Esophagus (tissue), 2 donors: ENCODE data around the gene TMEM131L. TPM values are rescaled to one million over a fixed set of nuclear protein-coding genes. Genes with fewer than 3 reads are reported as not detected.

Experiments
- H3K27ac ChIP-seq, 2 donors: one replicate each; pipeline ENCODE4 v1.5.1; 2013; ENCODE audit warnings: low read depth in 2 of 2, mild to moderate bottlenecking in 2 of 2, inconsistent platforms in 1 of 2, low read length in 1 of 2, moderate library complexity in 1 of 2
- H3K27me3 ChIP-seq, 2 donors: one replicate each; pipeline ENCODE4 v1.6.1; 2013; ENCODE audit warnings: low read length in 2 of 2, control low read depth in 1 of 2, mild to moderate bottlenecking in 1 of 2; ENCODE audit not compliant: insufficient read depth in 2 of 2, control insufficient read depth in 1 of 2
- H3K36me3 ChIP-seq, 2 donors: one replicate each; pipeline ENCODE4 v1.6.1; 2013; ENCODE audit warnings: low read length in 1 of 2; ENCODE audit not compliant: control insufficient read depth in 2 of 2, insufficient read depth in 2 of 2
- H3K4me1 ChIP-seq, 2 donors: one replicate each; pipeline ENCODE4 v1.6.1; 2013; ENCODE audit warnings: low read length in 1 of 2; ENCODE audit not compliant: control insufficient read depth in 2 of 2, insufficient read depth in 2 of 2
- H3K4me3 ChIP-seq, 2 donors: one replicate each; pipeline ENCODE4 v1.5.1; 2013; ENCODE audit warnings: low read length in 2 of 2, mild to moderate bottlenecking in 2 of 2, low read depth in 1 of 2, moderate library complexity in 1 of 2
- H3K9me3 ChIP-seq, 2 donors: one replicate each; pipeline ENCODE4 v1.6.1; 2013; ENCODE audit warnings: mild to moderate bottlenecking in 2 of 2, low read depth in 1 of 2, low read length in 1 of 2, moderate library complexity in 1 of 2; ENCODE audit not compliant: control insufficient read depth in 2 of 2, insufficient read depth in 1 of 2
- WGBS, 2 donors: extraction: QIAGEN DNeasy Blood & Tissue Kit; methylation state at CpG; one replicate each; pipeline ENCODE4 v1.1.7; 2013; 5-methylcytosine and 5-hydroxymethylcytosine counted together
- polyA plus RNA-seq, 2 donors: library from polyadenylated mRNA; stranded (reverse); fragments of 200-250 nt; gene quantifications; one replicate each; pipeline ENCODE4 v1.2.3, GENCODE V29; 2013
- donor health status: healthy with polysubstance abuse.
- donor health status: Bipolar disorder and iron deficiency.

Gene TMEM131L
- polyA plus RNA-seq, 2 donors = 3.4 to 4.0 TPM

DNA sequence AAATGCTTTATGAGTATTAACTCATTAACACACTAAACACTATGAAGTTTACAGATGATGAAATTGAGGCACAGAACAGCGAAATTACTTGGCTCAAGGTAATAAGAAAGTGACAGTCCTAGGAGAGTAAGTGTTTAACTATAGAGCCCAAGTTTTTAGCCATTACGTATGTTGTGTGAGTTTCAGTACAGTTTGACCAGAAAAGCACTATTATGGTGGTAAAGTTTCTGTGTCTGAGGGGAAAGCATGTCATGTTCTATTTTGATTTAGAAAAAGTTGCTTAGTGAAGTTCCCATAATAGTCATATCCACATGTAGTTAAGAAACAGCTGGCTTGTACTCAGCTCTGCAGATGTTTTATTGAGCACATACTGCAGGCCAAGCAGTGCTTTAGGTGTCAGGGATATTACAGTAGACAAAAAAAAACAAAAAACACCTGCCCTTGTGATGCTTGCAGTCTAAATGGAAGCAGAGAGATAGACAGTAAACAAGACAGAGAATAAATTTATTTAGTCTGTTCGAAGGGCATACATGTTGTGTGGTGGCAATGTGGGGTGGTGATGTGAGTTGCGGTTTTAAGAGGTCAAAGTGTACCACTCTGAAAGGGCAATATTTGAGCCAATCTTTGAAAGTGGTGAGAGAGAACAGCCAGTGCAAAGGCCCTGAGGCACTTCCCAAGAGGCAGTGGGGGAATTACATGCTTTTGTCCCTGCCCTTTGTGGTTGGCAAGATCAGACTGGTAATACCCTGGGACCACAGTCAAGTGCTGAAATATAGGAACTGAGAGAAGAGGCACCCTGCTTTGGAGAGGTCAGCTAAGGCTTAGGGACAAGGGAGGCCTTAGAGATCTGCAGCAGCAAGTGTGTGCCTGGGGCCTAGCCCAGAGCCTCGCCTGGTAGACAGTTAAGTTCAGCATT is 6.2 kb downstream of the TMEM131L start:
- Histone ChIP-seq H3K4me1 (peaks cover under 1 to 16% of the 10 kb centered on the region in 2 donors), H3K27me3 (no peaks in the 10 kb centered on the region), H3K4me3 (no peak overlapping the region), H3K9me3 (no peaks in the 10 kb centered on the region), H3K36me3 (peaks cover 0 to 10% of the 10 kb centered on the region in 2 donors), H3K27ac (no peak overlapping the region)
- WGBS, 2 donors = 88 to 90% methylated on average over 5 of the region's 5 CpGs

DNA sequence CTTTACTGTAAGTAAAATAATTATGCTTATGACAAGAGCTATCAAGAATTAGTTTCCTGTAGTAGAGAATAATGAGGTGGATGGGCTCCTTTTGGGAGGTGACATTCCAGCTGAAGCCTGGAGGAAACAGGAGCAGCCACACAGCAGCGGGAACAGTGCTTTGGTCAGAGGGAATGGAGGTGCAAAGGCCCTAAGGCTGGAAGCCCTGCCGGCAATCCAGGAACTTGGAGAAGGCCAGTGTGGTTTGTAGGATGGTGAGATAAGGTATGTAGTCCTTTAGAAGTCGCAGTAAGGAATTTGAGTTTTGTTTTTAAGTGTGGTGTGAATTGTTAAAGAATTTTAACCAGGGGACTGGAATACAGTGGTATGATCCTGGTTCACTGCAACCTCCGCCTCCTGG is 8.1 kb downstream of the TMEM131L start:
- H3K4me1 ChIP-seq = peaks cover 0 to 16% of the 10 kb centered on the region in 2 donors
- no peak overlapping the region for H3K27ac ChIP-seq
- no peaks in the 10 kb centered on the region for H3K27me3 ChIP-seq
- no peak overlapping the region for H3K4me3 ChIP-seq
- WGBS, 2 donors = 92 to 96% methylated on average over 4 of the region's 4 CpGs
- H3K9me3 ChIP-seq = no peaks in the 10 kb centered on the region
- peaks cover 0 to 10% of the 10 kb centered on the region in 2 donors for H3K36me3 ChIP-seq

DNA sequence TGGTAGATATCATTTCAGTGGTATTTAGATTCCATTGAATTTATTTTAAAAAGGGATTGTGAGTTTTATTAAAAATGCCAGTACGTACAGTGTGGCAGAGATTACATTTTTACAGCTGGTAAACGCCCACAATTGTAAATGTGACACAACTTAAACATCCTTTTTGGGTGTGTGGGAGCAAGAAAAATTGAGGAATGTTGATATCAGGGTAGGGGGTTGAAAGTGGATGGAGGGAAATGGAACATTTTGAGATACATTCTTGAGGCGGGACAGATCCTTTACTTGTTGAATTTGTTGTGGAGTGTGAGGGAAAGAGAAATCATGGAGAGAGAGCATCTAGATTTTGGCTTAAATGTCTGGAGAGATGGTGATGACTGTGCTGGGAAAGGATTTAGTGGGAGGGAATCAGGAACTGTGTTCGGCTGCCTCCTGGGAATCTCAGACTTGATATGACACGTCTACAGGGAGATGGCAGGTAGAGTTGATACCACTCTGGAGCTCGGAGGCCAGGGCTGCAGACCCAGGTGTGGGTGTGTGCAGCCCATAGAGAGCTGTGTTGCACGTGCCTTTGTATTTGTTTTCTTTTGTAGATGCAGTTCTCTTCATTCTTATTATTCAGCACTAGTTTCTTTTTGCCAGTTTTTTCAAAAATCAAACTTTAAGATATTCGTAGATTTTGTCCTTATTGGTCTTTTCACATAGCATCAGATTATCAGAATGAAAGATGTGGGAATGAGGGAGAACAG is 10.8 kb downstream of the TMEM131L start:
- Histone ChIP-seq H3K4me1 (peaks cover 0 to 7% of the 10 kb centered on the region in 2 donors), H3K36me3 (peaks cover 0 to 12% of the 10 kb centered on the region in 2 donors), H3K27ac (no peak overlapping the region), H3K9me3 (no peaks in the 10 kb centered on the region), H3K4me3 (no peak overlapping the region), H3K27me3 (no peaks in the 10 kb centered on the region)
- WGBS, 2 donors = 57 to 71% methylated on average over 8 of the region's 8 CpGs

DNA sequence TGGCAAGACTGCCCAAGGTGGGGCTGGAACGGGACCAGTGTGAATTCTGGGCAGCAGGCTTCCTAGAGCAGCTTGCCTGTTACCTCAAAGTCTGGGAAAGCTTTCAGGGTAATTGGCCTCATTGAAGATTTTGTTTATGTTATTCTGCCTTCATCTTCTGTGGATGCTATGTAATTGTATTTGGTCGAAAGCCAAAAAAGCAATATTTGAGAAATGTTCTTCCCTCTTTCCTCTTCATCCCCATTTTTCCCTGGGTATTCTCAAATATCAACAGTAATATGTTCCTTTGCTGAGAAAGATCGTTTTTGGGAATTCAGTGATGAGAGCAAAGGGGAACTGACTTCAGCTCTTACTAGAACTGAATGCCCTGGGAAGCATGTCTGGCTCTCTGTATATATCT is 12.9 kb downstream of the TMEM131L start:
- 63 to 71% methylated on average over 3 of the region's 3 CpGs for WGBS, 2 donors

DNA sequence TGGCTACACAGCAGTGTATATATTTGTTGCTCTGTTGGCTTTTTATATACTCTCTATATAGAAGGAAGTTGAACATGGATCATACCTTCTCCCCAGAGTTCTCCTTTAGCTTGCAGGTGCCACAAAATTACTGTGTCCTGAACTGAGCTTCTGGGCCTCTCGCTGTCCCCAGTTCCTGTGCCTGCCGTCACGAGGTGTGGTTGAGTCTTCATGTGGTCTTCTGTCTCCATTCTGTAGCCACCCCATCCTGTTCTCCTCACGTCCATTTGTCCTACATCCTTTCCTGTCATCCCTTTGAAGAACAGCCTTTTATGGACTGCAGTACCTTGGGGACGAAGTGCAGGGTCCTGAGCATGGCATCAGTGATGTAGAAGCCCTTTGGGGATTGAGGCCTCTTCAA is 14.5 kb downstream of the TMEM131L start:
- H3K27me3 ChIP-seq = no peaks in the 10 kb centered on the region
- H3K4me3 ChIP-seq = no peak overlapping the region
- peaks cover 0 to 3% of the 10 kb centered on the region in 2 donors for H3K36me3 ChIP-seq
- peaks cover 0 to 2% of the 10 kb centered on the region in 2 donors for H3K4me1 ChIP-seq
- H3K27ac ChIP-seq = no peak overlapping the region
- no peaks in the 10 kb centered on the region for H3K9me3 ChIP-seq
- 86 to 92% methylated on average over 5 of the region's 5 CpGs for WGBS, 2 donors

More for the DNA sequence above, 12.9 kb downstream of the TMEM131L start:
- H3K4me1 ChIP-seq = peaks cover 0 to 2% of the 10 kb centered on the region in 2 donors
- no peak overlapping the region for H3K27ac ChIP-seq
- H3K36me3 ChIP-seq = peaks cover 0 to 9% of the 10 kb centered on the region in 2 donors
- no peaks in the 10 kb centered on the region for H3K9me3 ChIP-seq
- H3K4me3 ChIP-seq = no peak overlapping the region
- H3K27me3 ChIP-seq = no peaks in the 10 kb centered on the region

DNA sequence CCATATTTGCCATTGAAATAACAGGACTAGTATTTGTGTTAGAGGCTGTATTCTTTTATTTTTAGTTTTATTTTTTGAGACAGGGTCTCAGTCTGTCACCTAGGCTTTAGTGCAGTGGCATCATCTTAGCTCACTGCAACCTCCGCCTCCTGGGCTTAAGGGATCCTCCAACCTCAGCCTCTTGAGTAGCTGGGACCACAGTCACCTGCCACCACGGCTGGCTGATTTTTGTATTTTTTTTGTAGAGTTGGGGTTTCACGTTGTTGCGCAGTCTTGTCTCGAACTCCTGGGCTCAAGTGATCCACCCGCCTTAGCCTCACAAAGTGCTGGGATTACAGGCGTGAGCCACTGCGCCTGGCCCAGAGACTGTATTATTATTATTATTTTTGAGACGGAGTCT is 15.3 kb downstream of the TMEM131L start:
- Histone ChIP-seq H3K9me3 (no peaks in the 10 kb centered on the region), H3K27me3 (no peaks in the 10 kb centered on the region), H3K4me1 (peaks cover 0 to 2% of the 10 kb centered on the region in 2 donors), H3K4me3 (no peak overlapping the region), H3K27ac (no peak overlapping the region), H3K36me3 (peaks cover 0 to 3% of the 10 kb centered on the region in 2 donors)
- 96 to 97% methylated on average over 9 of the region's 9 CpGs for WGBS, 2 donors

DNA sequence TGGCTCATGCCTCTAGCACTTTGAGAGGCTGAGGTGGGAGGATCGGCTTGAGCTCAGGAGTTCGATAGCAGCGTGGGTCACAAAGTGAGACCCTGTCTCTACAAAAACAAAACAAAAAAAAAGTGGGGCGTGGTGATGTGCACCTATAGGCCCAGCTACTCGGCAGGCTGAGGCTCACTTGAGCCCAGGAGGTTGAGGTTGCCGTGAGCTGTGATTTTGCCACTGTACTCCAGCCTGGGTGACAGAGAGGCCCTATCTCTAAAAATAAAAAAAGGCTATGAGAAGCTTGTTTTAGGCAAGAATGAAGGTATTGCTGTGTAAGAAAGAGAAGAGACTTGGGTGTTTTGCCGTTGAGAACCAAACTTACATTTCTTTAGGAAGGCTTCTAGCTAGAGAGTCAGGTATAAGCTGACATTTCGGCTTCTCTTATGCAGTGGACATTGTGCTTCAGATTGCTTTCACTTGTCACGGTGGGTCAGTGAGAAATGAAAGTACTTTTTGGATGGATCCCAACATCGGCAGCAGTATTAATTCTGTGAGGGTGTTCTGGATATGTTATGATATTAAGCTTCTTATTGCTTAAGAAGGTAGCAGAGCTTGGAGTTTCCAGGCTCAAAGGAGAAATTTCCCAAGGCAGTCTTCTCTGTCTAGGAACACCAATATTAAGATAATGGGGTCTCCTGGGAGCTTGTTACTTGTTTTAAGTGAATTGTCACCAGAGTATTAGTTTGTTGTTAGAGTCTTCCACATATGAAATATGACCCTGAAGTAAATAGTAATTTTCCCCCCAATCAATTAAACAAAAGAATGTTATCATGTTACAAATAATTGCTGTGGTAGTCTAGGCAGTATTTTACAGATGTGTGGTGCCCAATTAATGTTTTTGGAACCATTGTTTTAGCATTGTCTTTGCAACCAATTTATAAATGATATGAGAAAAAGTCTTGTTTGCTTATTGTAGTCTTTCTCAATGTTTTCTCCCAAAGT is 17.6 kb downstream of the TMEM131L start:
- H3K4me3 ChIP-seq = no peak overlapping the region
- H3K4me1 ChIP-seq = peaks cover 12 to 19% of the 10 kb centered on the region in 2 donors
- H3K27me3 ChIP-seq = no peaks in the 10 kb centered on the region
- H3K9me3 ChIP-seq = no peaks in the 10 kb centered on the region
- peak overlapping the region; percentile 38 to 52 for H3K27ac ChIP-seq
- peaks cover 0 to 3% of the 10 kb centered on the region in 2 donors for H3K36me3 ChIP-seq
- WGBS, 2 donors = 63 to 69% methylated on average over 10 of the region's 10 CpGs

DNA sequence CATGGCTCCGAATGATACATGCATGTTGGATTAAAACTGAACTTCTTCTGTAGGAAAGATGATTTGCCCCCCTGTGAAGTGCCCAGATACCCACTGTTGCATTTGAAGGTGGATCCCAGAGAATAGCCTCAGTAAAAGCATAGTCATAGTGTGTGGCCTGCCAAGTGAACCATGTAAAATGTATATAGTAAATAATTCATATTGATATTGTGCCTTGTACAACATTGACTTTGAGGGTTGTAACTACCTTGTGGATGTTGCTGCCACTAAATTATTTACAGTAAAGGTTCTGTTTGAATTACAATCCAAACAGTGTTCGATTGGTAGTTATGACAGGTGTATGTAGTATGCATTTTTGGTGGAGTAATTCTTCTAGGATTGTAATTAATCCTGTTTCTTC is 19.2 kb downstream of the TMEM131L start:
- no peaks in the 10 kb centered on the region for H3K9me3 ChIP-seq
- 79 to 80% methylated on average over 2 of the region's 2 CpGs for WGBS, 2 donors

DNA sequence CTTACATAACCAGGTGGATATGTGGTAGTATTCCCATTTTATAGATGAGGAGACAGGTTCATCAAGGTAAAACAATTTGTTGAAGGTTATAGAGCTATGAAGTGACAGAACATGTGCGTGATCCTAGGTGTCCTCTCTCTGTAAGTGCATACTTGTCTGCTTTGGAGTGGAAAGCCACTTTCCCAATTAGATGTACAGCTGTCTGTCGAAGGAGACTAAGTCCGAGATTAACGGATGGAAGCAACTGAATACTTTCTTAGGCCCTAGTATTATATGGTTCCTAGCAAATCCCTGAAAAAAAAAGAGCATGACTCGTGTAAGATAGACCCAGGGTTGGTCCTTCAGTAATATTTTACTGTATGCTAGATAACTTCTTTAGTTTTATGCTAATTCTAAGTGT is 19.7 kb downstream of the TMEM131L start:
- Histone ChIP-seq H3K36me3 (peaks cover 0 to under 1% of the 10 kb centered on the region in 2 donors), H3K27me3 (no peaks in the 10 kb centered on the region), H3K4me3 (no peak overlapping the region), H3K4me1 (peaks cover 16 to 19% of the 10 kb centered on the region in 2 donors), H3K27ac (peak overlapping the region; percentile 63 to 82), H3K9me3 (no peaks in the 10 kb centered on the region)
- WGBS, 2 donors = 51 to 67% methylated on average over 5 of the region's 5 CpGs

More for the DNA sequence above, 19.2 kb downstream of the TMEM131L start:
- no peak overlapping the region for H3K27ac ChIP-seq
- H3K27me3 ChIP-seq = no peaks in the 10 kb centered on the region
- peaks cover 0 to 3% of the 10 kb centered on the region in 2 donors for H3K36me3 ChIP-seq
- peaks cover 16 to 19% of the 10 kb centered on the region in 2 donors for H3K4me1 ChIP-seq
- H3K4me3 ChIP-seq = no peak overlapping the region
